Measurements from ENCODE around the gene FAM163A.

DNA sequence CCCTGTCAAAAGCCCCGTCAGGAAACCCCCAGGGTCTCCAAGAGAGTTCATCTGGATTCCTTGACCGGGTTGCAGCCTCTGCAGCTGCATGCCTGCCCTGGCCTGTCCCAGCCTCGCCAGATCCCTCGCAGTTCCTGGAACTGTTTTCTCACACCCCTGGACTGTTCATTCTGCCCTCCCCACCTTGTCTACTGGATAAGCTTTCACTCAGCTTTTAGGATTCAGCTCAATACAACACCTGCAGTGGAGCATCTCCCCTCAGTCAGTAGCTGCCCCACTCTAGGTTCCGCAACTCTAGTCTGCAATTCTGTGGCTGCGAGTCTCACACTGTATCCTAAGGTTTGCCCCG lies 67.2 kb downstream of the FAM163A start:
- TF ChIP-seq, protein P1, sequence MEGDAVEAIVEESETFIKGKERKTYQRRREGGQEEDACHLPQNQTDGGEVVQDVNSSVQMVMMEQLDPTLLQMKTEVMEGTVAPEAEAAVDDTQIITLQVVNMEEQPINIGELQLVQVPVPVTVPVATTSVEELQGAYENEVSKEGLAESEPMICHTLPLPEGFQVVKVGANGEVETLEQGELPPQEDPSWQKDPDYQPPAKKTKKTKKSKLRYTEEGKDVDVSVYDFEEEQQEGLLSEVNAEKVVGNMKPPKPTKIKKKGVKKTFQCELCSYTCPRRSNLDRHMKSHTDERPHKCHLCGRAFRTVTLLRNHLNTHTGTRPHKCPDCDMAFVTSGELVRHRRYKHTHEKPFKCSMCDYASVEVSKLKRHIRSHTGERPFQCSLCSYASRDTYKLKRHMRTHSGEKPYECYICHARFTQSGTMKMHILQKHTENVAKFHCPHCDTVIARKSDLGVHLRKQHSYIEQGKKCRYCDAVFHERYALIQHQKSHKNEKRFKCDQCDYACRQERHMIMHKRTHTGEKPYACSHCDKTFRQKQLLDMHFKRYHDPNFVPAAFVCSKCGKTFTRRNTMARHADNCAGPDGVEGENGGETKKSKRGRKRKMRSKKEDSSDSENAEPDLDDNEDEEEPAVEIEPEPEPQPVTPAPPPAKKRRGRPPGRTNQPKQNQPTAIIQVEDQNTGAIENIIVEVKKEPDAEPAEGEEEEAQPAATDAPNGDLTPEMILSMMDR (IDR thresholded peaks at IDR 0.05), result no peak
- TF ChIP-seq POLR2AphosphoS5 (IDR thresholded peaks at IDR 0.05), result no peak
